ENCODE data around the gene LENG1. TPM values are rescaled to one million over a fixed set of nuclear protein-coding genes. Genes with fewer than 3 reads are reported as not detected.

Gene LENG1
- 1 to 10 TPM; 8.6 to 8.8 TPM for total RNA-seq

DNA sequence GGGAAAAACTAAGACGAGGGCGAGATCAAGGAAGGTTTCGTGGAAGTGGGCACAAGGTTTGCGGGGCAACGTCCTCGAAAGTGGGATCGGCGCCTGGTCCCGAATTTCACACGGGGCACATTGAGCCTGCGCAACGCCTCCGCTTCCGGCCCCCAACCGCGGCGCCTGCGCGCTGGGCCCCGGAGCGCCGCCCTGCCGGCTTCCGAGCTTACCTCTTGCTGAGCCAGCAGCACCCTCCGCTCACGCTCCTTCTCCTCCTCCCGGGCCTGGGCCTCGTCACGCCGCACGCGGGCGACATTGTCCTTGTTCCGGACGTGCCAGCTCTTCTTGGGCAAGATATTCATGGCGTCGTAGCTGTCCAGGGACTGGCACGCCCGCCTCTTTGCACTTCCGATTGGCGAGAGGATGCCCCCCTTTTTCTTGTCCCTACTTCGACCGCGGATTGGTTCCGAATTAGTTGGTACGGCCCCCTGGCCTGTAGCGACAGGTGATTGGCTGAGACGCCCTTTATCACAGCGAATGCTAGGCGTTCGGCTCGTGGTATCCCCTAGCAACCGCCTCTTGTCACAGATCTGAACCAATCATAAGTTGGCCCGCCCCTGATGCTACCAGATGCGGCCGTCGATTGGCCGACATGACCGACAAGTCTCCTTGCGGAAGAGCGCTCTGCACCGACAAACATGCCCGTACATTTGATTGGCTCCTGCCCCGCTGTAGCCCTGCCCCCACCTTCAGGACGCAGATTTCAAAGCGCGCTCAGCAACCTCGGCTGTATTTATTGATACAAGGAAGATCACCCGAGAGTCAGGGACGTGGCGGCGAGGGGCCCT is at the start of gene LENG1:
Gene LENG1 (minus strand): TSS at position 370 of the 830 bp plus-strand sequence. CDS start 26 bp downstream, at position 344.

GRCh38 chr19:54191011-54191810 is 31.7 kb upstream of the LENG1 start, which contains the start of gene TSEN34:
Gene TSEN34, plus strand, starts transcription at chr19:54191308. Its CDS starts 57 bp downstream, at chr19:54191365.

DNA sequence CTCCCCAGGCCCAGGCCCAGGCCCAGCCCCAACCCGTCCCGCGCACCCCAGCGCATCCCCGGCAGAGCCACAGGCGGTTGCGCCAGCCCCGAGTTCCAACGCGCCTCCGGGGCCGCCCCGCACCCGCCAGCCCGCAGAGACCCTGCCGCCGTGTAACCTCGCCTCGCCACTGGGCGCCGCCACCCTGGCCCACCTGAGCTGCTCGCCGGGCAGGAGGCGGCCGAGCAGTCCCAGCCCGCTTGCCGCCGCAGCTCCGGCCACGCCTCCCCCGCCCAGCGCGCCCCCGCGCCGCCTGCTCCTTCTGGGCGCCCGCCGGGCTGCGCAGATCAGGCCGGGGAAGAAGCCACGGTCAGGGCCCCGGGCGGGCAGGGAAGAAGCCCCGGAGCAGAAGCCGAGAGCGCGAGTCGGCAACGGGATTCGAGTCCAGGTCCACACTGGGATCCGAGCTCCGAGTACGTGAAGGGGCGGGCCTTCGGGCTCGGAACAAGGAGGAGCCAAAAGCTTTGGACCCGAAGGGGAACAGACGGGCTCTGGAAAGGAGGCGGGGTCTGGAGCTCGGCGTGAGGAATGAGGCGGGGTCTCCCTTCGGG is 29.7 kb upstream of the LENG1 start, which contains the start of gene MBOAT7:
Gene MBOAT7 (minus strand): TSS at position 436 of the 590 bp plus-strand sequence. CDS start 1,072 bp downstream, outside the sequence.

DNA sequence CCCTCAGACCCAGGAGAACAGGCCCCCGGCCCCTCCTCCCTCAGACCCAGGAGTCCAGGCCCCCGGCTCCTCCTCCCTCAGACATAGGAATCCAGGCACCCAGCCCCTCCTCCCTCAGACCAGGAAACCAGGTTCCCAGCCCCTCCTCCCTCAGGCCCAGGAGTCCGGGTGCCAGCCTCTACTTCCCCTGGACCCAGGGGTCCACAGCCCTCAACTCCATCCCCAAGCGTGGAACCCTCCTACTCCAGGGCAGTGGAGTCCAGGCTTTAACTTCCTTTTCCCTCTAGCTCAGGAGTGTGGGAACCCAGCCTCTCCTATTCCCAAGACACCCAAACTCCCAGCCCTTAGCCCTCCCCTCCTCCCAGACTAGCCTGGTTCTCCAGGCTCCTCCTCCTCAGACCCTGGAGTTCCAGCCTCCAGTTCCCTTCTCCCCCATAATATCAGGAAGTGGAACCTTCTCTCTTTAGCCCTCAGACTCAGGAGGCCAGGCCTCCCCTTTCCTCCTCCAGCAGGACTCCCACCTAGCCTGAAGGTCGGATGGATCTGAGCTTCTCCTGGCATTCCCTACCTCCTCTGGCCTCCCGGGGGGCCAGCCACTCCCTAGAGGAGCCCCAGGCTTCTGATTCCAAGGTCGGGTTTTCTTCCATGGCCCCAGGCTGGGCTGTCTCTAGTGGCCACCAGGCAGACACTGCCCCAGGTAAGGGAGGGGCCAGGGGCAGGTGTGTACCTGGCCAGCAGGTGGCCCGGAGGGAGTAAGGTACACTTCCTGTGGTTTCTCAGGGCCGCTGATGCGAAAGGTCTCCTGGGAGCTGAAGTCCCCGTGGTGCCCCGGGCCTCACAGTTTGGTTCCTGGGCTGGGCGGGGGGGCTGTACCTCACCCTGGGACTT is 13.2 kb upstream of the LENG1 start, which contains the start of gene TMC4:
Gene TMC4 (minus strand): TSS at position 690 of the 888 bp plus-strand sequence. CDS start 43 bp downstream, at position 647.

GRCh38 chr19:54137699-54138488 is 21.6 kb downstream of the LENG1 start, which contains the start of gene CNOT3:
Gene CNOT3, plus strand, starts transcription at chr19:54137762. Its CDS starts 5,217 bp downstream, at chr19:54142979.

DNA sequence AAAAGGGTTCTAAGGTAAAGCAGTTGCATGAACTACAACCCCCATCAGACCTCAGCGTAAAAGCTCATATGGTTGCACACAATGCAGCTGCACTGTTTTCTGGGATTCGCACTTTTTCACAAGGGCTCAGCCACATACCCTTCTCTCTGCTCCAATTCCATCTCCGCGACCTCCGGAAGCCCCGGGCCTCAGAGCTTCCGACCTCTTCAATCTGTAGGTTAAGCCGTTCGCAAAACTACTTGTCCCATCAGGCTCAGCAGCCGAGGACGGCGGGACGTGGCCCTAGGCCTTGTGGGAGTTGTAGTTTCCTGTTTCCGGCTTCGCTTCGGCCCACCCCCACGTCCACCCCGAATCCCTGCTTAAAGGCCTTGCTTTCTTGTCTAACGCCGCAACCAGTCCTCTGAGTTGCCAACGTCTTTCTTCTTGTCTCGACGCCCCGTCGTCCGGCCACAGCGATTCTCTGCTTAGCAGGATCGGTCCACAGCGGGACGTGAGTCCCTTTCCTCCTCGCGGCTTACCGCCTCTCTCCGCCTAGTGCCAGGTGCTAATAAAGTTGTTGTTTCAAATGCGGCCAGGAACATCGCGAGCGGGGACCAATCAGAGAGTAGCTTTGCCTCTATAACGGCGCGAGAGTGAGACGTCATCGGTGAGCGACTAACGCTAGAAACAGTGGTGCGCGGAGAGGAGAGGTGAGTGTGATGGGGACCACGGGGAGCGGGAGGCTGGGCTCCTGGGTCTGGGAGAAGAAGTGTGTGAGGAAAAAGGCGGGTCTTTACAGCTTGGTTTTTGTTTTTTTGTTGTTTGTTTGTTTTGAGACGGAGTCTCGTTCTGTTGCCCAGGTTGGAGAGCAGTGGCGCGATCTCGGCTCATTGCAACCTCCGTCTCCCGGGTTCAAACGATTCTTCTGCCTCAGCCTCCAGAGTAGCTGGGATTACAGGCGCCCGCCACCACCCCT is 44.1 kb downstream of the LENG1 start, which contains the start of the genes PRPF31 and TFPT:
Gene PRPF31 (plus strand): TSS at position 646 of the 955 bp plus-strand sequence. CDS start 2,525 bp downstream, outside the sequence.
Gene TFPT (minus strand): TSS at position 549 of the 955 bp plus-strand sequence. CDS start 388 bp downstream, at position 161.

Other genes with a start within 250 kb of the LENG1 start
- gene CACNG8, start 196.8 kb downstream of the LENG1 start, total RNA-seq = not detected
- not detected for gene CACNG6, start 168.1 kb downstream of the LENG1 start, total RNA-seq
- gene VSTM1, start 95.8 kb downstream of the LENG1 start, total RNA-seq = not detected
- gene TARM1, start 78.4 kb downstream of the LENG1 start, total RNA-seq = not detected
- gene OSCAR, start 58.9 kb downstream of the LENG1 start, total RNA-seq = under 1 TPM in 1 of 2 experiments, not detected in 1; 0.23 TPM
- gene NDUFA3, start 56.9 kb downstream of the LENG1 start, total RNA-seq = 100 to 1,000 TPM; 121 TPM
- gene TFPT, start 44.1 kb downstream of the LENG1 start, total RNA-seq = 10 to 100 TPM; 42.4 to 46.4 TPM
- gene PRPF31, start 44.0 kb downstream of the LENG1 start, total RNA-seq = 10 to 100 TPM; 63.1 to 68.3 TPM
- gene CNOT3, start 22.0 kb downstream of the LENG1 start, total RNA-seq = 10 to 100 TPM; 59.2 to 65.5 TPM
- gene TMC4, start 13.4 kb upstream of the LENG1 start, total RNA-seq = 1 to 10 TPM; 3.1 to 3.6 TPM
- 10 to 100 TPM; 46.0 to 46.9 TPM for gene MBOAT7, start 29.9 kb upstream of the LENG1 start, total RNA-seq
- 10 to 100 TPM in 1 of 2 experiments, 1 to 10 TPM in 1; 9.9 to 11.6 TPM for gene TSEN34, start 31.6 kb upstream of the LENG1 start, total RNA-seq
- gene RPS9, start 41.1 kb upstream of the LENG1 start, total RNA-seq = 1,000 to 10,000 TPM; 1,383 to 1,428 TPM
- 1 to 10 TPM; 4.8 to 4.9 TPM for gene LILRB3, start 63.3 kb upstream of the LENG1 start, total RNA-seq
- under 1 TPM; 0.19 to 0.33 TPM for gene LILRA6, start 83.1 kb upstream of the LENG1 start, total RNA-seq
- gene LILRB5, start 97.6 kb upstream of the LENG1 start, total RNA-seq = not detected
- not detected for gene LILRB2, start 121.4 kb upstream of the LENG1 start, total RNA-seq
- not detected for gene LILRA5, start 153.4 kb upstream of the LENG1 start, total RNA-seq
- gene LILRA4, start 179.4 kb upstream of the LENG1 start, total RNA-seq = not detected
- 100 to 1,000 TPM in 1 of 2 experiments, 10 to 100 TPM in 1; 99.2 to 100 TPM for gene LAIR1, start 205.2 kb upstream of the LENG1 start, total RNA-seq

Measured in activated naive CD4-positive, alpha-beta T cell treated with anti-CD3 and anti-CD28 coated beads, Interleukin-2, amount 10 ng/mL, durations not matched to agents 5 hours and 36 hours (primary cell).